ENCODE results near the gene MICALL2.

MICALL2 gene

DNA sequence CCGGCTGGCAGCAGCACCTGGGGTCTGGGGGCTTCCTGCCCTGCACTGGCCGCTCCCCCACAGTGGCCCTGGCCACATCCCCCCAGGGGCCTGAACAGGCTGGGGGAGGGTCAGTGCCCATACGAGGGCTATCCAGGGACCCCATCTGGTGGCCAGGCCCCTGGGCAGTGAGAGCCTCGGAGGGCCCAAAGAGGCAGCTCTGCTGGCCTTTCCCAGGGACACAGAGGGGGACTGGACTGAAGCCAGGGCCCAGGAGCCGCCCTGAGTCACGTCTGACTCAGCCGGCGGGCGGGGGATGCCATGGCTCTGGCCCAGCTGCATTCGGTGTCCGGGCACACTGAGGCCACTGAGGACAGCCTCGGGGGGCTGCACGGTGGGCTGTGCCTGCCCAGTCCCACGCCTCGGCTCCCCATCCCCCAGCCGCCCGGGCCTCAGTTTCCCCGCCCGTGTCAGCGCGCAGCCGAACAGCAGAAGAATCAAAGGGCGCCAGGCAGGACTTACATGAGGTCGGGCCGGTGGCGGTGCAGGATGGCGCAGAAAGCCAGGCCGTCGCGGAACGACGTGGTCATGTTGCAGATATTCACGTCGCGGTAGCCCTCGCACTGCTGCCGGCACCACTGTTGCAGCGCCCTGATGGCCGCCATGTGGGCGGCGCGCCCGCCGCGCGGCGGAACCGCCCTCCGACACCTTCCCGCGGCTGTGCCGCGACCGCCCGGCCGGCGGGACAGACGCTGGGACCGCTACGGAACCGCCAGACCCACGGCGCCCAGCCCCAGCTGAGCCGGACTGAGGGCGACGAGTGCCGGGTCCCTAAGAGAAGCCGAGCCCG, at the start of gene MICALL2:
TSS of gene MICALL2 (minus strand) at position 788 of the 829 bp plus-strand sequence. CDS start at position 644, 144 bp downstream.
- peak within 1 kb of the TSS; percentile 44 for H3K27ac Mint-ChIP-seq
- no peaks in the 10 kb centered on the region for H3K36me3 Mint-ChIP-seq (ENCODE audit: low read depth)
- no peaks in the 10 kb centered on the region for H3K9me3 Mint-ChIP-seq
- no peak for DNase-seq
- H3K4me1 Mint-ChIP-seq (ENCODE audit: low read depth), result peaks cover 12% of the 10 kb centered on the region
- H3K4me3 Mint-ChIP-seq, result peak within 1 kb of the TSS; percentile 75
- no peaks in the 10 kb centered on the region for H3K27me3 Mint-ChIP-seq

- no peak for DNase-seq
- Mint-ChIP-seq H3K9me3 (no peaks in the 10 kb centered on the region), H3K27ac (peak overlapping the region; percentile 15), H3K36me3 (ENCODE audit: low read depth) (peaks cover 5% of the 10 kb centered on the region), H3K4me3 (no peak overlapping the region), H3K4me1 (ENCODE audit: low read depth) (peaks cover 48% of the 10 kb centered on the region), H3K27me3 (peaks cover 3% of the 10 kb centered on the region)
Observed at GRCh38 chr7:1508277-1508758, 49.0 kb upstream of the MICALL2 start.

DNA sequence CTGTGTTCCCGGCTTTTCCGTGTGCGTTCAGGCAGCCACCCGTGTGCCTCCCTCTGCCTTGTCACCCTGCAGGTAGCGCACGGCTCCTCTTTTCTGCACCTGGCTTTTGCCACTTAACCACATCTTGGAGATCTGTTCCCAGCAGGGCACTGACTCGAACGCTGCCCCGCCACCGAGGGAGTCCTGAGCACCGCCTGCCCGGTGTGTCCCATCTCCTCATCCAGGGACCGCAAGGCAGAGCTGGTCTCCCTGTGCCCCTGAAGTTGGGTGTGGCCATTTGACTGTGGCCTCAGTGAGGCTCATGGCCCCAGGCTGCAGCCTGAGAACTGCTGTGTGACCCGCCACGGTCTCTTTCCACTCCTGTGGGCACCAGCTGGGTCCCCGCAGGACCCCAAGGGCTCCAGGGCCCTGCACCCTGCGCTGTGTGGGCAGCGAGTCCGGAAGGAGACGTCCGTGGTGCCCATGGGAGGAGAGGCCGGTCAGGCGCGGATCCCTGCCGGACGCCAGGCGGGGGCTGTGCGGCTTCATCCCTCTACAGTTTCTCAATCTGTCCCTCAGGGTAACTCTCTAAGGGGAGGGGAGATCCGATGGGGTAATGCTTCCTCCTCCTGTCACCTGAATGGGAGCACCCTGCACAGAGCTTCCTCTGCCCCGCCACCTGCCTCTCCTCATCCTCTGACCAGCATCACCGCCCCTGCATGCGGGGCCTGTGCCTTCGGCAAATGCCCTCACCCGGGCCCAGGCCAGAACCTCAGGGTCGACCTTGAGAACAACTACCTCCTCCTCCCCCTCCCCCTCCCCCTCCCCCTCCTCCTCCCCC, 46.7 kb upstream of the MICALL2 start:
- Mint-ChIP-seq H3K36me3 (ENCODE audit: low read depth) (peaks cover 27% of the 10 kb centered on the region), H3K9me3 (no peaks in the 10 kb centered on the region), H3K4me1 (ENCODE audit: low read depth) (peaks cover 52% of the 10 kb centered on the region), H3K27me3 (peaks cover 3% of the 10 kb centered on the region), H3K27ac (peak overlapping the region; percentile 47), H3K4me3 (peak overlapping the region; percentile 90)
- no peak for DNase-seq

DNA sequence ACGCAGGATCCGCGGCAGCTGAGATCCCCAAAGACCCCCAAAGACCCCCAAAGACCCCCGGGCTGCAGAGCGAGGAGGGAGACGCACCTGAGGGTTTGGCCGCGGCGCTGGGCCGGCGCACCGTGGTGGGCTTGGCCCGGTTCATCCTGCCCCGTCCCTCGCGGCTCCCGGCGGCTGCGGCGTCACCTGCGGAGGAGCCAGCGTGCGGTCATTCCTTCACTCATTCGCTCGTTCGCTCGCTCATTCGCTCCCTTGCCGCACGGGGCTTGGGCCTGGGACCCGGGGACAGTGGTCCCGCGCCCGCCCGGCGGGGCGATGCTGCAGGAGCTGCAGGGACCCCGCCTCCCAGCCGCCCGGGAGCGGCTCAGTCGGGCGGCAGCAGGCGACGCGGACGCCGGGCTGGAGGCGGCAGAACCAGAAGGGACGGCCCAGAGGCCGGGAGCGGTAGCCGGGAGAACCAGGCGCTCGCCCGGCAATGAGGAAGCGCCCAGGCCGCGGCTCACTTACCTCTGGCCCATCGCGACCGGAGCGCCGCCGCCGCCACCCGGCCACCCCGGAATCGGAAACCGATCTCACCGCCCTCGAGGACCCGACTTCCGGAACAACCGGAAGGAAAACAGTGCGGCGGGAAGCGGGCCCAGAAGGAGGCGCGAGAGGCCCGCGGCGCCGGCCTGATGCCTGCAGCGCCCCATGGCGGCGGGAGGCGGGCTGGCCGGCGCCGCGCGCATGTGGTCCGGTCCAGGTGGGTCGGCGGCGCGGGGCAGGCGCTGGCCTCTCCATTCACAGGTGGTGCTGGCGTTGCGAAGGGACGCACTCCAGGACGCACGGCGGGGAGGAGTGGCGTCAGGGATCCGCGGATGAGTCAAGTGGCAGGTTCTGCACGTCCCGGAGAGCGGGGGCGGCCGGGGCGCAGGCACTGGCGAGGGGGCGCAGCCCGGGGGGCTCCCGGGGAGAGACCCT, 44.8 kb upstream of the MICALL2 start, which contains the start of gene INTS1:
TSS of gene INTS1 (minus strand) at position 574 of the 960 bp plus-strand sequence. CDS start at position 145, 429 bp downstream.
- H3K4me3 Mint-ChIP-seq, result peak within 1 kb of the TSS; percentile 90
- no peaks in the 10 kb centered on the region for H3K9me3 Mint-ChIP-seq
- H3K36me3 Mint-ChIP-seq (ENCODE audit: low read depth), result peaks cover 41% of the 10 kb centered on the region
- H3K27me3 Mint-ChIP-seq, result peaks cover 3% of the 10 kb centered on the region
- peaks cover 50% of the 10 kb centered on the region for H3K4me1 Mint-ChIP-seq (ENCODE audit: low read depth)
- H3K27ac Mint-ChIP-seq, result peak within 1 kb of the TSS; percentile 91
- DNase-seq, result peak; percentile 93

- Mint-ChIP-seq H3K9me3 (no peaks in the 10 kb centered on the region), H3K27me3 (peaks cover 2% of the 10 kb centered on the region), H3K27ac (peak overlapping the region; percentile 84), H3K4me1 (ENCODE audit: low read depth) (peaks cover 47% of the 10 kb centered on the region), H3K4me3 (peak overlapping the region; percentile 90), H3K36me3 (ENCODE audit: low read depth) (peaks cover 41% of the 10 kb centered on the region)
- no peak for DNase-seq
Observed at GRCh38 chr7:1503390-1503789, 44.1 kb upstream of the MICALL2 start.

GRCh38 chr7:1502845-1503244, 43.6 kb upstream of the MICALL2 start:
- H3K27me3 Mint-ChIP-seq, result no peaks in the 10 kb centered on the region

DNA sequence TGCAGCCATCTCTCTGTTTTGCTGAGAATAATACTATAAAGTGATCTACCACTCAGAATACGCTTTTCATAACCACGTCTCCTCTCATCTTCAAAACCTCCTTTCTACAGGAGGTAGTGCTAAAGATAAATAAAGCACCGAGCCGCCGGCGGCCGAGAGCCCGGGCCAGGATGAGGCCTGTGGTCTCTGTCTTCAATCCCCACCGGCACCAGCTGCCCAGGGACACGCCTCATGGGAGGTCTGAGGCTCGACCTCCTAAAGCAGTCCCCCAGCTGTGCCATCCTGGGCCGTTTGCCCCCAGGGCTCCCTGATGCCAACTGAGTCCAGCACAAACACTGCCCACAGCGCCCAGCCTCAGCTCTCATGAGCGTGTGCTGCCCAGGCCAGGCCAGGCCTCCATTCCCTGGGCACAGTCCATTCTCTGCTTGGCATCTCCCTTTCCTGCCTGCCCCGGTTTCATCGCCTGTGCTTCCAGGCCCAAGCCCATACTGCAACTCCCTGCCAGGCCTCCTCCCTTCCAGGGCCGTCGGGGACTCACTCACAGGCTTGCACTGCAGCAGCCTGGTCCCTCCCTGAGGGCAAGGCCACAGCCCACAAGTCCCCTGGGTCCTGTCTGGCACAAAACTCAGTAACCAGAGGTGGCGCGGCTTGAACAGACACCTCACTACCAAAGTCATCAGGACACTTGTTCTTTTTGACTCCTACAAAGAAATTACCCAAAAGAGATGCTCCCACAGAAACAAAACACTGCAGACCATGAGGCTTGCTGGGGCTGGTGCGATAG, 42.4 kb upstream of the MICALL2 start:
- peak overlapping the region; percentile 84 for H3K27ac Mint-ChIP-seq

More at GRCh38 chr7:1502845-1503244, 43.6 kb upstream of the MICALL2 start:
- H3K4me1 Mint-ChIP-seq (ENCODE audit: low read depth), result peaks cover 44% of the 10 kb centered on the region
- H3K9me3 Mint-ChIP-seq, result no peaks in the 10 kb centered on the region
- H3K4me3 Mint-ChIP-seq, result peak overlapping the region; percentile 90
- H3K36me3 Mint-ChIP-seq (ENCODE audit: low read depth), result peaks cover 47% of the 10 kb centered on the region
- H3K27ac Mint-ChIP-seq, result peak overlapping the region; percentile 84
- DNase-seq, result no peak

DNA sequence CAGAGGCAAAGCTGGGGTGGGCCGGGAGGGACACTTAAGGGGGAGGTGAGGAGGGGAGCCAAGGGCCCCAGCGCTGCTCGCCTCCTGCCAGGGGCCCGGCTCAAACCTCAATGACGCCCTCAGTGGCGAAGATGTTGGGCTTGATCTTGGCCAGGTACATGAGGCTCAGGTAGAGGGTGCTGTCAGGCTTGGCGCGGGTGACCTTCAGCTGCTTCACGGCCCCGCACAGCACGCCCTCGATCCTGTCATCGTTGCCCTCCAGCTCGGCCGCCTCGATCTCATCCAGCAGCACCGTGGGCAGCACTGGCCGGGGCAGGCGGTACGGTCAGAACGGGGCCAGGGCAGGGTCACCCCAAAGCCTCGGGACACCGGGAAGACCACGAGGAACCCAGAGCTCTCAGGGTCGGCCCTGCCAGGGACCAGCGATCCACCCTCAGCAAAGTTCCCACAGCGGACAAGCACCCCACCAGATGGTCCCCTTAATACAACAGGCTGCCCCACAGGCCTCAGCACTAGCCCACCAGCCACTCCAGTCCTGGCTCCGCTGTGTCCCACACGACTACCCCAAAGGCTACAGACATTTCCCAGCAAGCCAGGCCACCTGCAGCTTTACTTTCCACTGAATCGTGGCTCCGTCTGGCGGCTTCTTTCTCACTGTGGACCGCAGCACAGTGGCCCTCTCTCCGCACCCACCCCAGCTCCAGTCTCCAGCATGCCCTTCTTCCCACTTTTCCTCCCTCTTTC, 41.0 kb upstream of the MICALL2 start:
- no peaks in the 10 kb centered on the region for H3K9me3 Mint-ChIP-seq
- H3K4me1 Mint-ChIP-seq (ENCODE audit: low read depth), result peaks cover 26% of the 10 kb centered on the region
- H3K27ac Mint-ChIP-seq, result no peak overlapping the region
- peaks cover 68% of the 10 kb centered on the region for H3K36me3 Mint-ChIP-seq (ENCODE audit: low read depth)
- H3K4me3 Mint-ChIP-seq, result no peak overlapping the region
- no peak for DNase-seq
- no peaks in the 10 kb centered on the region for H3K27me3 Mint-ChIP-seq

More for the DNA sequence above, 42.4 kb upstream of the MICALL2 start:
- Mint-ChIP-seq H3K36me3 (ENCODE audit: low read depth) (peaks cover 58% of the 10 kb centered on the region), H3K9me3 (no peaks in the 10 kb centered on the region), H3K4me3 (peak overlapping the region; percentile 90), H3K27me3 (no peaks in the 10 kb centered on the region), H3K4me1 (ENCODE audit: low read depth) (peaks cover 36% of the 10 kb centered on the region)
- no peak for DNase-seq

DNA sequence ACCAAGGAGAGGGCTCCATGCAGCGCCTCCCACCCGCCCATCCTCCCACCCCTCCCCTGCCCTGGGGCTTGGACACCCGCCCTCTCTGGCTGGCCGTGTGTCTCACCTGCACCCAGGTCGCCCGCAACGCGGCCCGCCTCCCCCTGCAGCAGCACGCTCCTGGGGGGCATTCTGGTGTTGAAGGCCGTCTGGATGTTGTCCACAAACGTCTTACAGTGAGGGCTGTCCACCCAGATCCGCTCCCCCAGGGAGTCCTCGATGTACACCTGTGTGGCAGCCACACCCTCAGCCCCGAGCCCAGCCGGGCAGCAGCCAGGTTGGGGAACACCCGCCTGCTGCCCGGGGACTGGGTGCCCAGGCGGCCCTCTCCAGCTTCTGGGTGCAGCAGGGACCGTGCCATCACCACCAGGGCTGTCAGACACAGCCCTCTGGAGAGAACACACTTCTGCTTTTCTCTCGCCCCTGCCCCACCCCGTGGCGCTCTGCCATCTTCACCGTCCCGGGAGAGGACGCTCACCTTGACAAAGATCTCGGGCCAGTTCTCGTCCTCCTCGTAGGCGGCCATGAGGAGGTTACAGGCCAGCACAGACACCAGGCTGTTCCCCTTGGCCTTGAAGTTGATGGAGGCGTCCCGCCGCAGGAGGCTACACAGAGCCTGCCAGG, 40.2 kb upstream of the MICALL2 start:
- Mint-ChIP-seq H3K4me3 (no peak overlapping the region), H3K36me3 (ENCODE audit: low read depth) (peaks cover 69% of the 10 kb centered on the region), H3K9me3 (no peaks in the 10 kb centered on the region), H3K4me1 (ENCODE audit: low read depth) (peaks cover 23% of the 10 kb centered on the region), H3K27me3 (no peaks in the 10 kb centered on the region), H3K27ac (no peak overlapping the region)
- DNase-seq, result no peak

DNA sequence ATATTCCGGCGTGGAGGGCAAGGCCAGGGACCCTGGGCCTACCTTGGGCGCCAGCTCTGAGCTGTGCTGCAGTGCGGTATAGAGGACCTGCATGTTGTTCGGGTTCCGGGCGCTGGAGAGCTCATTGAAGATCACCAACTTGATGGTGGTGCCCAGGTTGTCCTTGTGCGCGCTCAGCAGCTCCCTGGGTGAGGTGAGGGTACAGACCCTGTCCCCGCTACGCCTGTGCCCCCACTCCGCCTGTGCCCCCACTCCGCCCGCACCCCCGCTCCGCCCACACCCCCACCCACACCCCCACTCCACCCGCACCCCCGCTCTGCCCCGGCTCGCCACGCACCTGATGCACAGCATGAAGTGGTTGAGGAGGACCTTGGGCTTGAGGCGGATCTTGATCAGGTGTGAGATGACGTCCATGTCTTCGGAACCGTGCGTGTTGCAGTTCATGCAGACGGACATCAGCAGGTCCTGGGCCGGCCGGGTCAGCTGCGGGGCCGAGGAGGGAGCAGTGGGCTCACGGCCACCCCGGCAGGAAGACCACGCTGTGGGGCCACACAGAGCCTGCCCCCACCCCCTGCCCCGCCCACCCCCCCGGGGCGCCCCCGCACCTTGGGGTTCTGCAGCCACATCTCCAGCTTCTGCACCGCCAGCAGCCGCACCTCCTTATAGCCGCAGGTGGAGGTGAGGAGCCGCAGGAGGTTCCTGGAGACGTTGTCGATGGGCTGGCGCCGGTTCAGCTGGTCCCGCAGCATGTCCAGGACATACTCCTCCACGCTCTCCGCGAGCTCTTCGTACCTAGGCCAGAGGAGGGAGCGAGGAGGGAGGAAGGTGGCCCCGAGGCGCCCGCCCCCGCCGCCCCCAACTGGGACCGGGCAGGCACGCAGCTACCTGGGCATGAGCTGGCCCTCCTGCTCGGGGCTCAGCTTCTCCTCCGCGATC, 39.4 kb upstream of the MICALL2 start:
- no peak overlapping the region for H3K4me3 Mint-ChIP-seq
- no peaks in the 10 kb centered on the region for H3K9me3 Mint-ChIP-seq
- no peaks in the 10 kb centered on the region for H3K27me3 Mint-ChIP-seq
- H3K36me3 Mint-ChIP-seq (ENCODE audit: low read depth), result peaks cover 73% of the 10 kb centered on the region
- H3K4me1 Mint-ChIP-seq (ENCODE audit: low read depth), result peaks cover 22% of the 10 kb centered on the region
- no peak for DNase-seq
- no peak overlapping the region for H3K27ac Mint-ChIP-seq

GRCh38 chr7:1497293-1497927, 38.1 kb upstream of the MICALL2 start:
- Mint-ChIP-seq H3K4me3 (no peak overlapping the region), H3K27ac (no peak overlapping the region), H3K36me3 (ENCODE audit: low read depth) (peaks cover 69% of the 10 kb centered on the region), H3K9me3 (no peaks in the 10 kb centered on the region), H3K27me3 (no peaks in the 10 kb centered on the region), H3K4me1 (ENCODE audit: low read depth) (peaks cover 12% of the 10 kb centered on the region)
- DNase-seq, result no peak

Data from activated T-cell treated with anti-CD3 and anti-CD28 coated beads, Interleukin-2, amount 50 U/mL, for 24 hours (primary cell).